HUDEP-2 (cell line): Measurements from ENCODE around the gene AP1B1.
A peak's percentile ranks its signal among the peaks of the same experiment; 100 is the strongest.
"Not testable (repeated sequence)": the region's sequence is repeated elsewhere in the genome, so short reads cannot be mapped to it uniquely, and the experiment has no call there.

Source experiments
- DNase-seq, 76 experiments: peaks; one replicate each; lab custom pipeline; 2025; ENCODE audit not compliant: unreplicated experiment in 76 of 76; lab: John Stamatoyannopoulos, UW

Gene AP1B1

GRCh38 chr22:29352778-29353177 is 35.6 kb downstream of the AP1B1 start:
- no peak for DNase-seq

- DNase-seq = no peak
These were observed 36.5 kb downstream of the AP1B1 start for GRCh38 chr22:29351891-29352290.

- DNase-seq = no peak
These were observed 37.3 kb downstream of the AP1B1 start for GRCh38 chr22:29351042-29351441.

GRCh38 chr22:29348956-29349355 is 39.4 kb downstream of the AP1B1 start:
- no peak for DNase-seq

- DNase-seq = no peak
These were observed 40.3 kb downstream of the AP1B1 start for GRCh38 chr22:29348041-29348440.

GRCh38 chr22:29346659-29347058 is 41.7 kb downstream of the AP1B1 start:
- DNase-seq = no peak

- DNase-seq = no peak
These were observed 42.4 kb downstream of the AP1B1 start for GRCh38 chr22:29345932-29346331.

- DNase-seq = not testable (repeated sequence)
These were observed 43.5 kb downstream of the AP1B1 start for GRCh38 chr22:29344889-29345288.

GRCh38 chr22:29344137-29344536 is 44.2 kb downstream of the AP1B1 start:
- no peak for DNase-seq

GRCh38 chr22:29343313-29343805 is 45.0 kb downstream of the AP1B1 start:
- DNase-seq = peak in 3 of 76 experiments; percentile 9 to 11 (median 9)

- DNase-seq = peak in 19 of 76 experiments; percentile 3 to 42 (median 22)
These were observed 45.6 kb downstream of the AP1B1 start for GRCh38 chr22:29342577-29343312.

GRCh38 chr22:29342177-29342576 is 46.2 kb downstream of the AP1B1 start:
- DNase-seq = no peak

GRCh38 chr22:29341849-29342127 is 46.6 kb downstream of the AP1B1 start:
- DNase-seq = no peak

- no peak for DNase-seq
These were observed 47.1 kb downstream of the AP1B1 start for GRCh38 chr22:29341056-29341848.

- no peak for DNase-seq
These were observed 47.8 kb downstream of the AP1B1 start for GRCh38 chr22:29340566-29340965.

- no peak for DNase-seq
These were observed 48.8 kb downstream of the AP1B1 start for GRCh38 chr22:29339381-29340235.

- no peak for DNase-seq
These were observed 50.0 kb downstream of the AP1B1 start for GRCh38 chr22:29338398-29338797.

- no peak for DNase-seq
These were observed 50.6 kb downstream of the AP1B1 start for GRCh38 chr22:29337631-29338284.

- DNase-seq = no peak
These were observed 51.4 kb downstream of the AP1B1 start for GRCh38 chr22:29336751-29337490.

- no peak for DNase-seq
These were observed 52.7 kb downstream of the AP1B1 start for GRCh38 chr22:29335656-29336055.
